Left hindlimb (tissue), 1 donor: Measurements from ENCODE around the gene TRIM64.
"Not testable (repeated sequence)": the region's sequence is repeated elsewhere in the genome, so short reads cannot be mapped to it uniquely, and the experiment has no call there.

Source experiments
- DNase-seq: peaks from one replicate; pipeline ENCODE4 v3.0.0-alpha.2; 2018

Gene TRIM64

DNA sequence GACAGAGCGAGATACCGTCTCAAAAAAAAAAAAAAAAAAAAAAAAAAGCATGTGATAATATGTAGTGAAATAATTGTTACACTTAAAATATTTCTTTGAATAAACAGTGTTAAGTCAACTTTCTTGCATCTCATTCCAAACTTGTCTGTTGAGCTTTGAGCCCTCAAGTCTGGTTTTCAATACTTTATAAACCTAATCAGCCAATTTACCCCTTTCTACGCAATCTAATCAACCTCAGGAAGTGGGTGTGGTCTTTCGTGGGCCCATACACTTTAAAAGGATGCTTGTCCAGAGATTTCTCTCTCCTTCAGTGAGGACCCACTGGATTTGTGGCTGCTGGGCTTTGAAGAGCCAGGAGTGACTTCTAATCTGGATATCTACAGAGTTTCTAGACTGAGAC is at the start of gene TRIM64:
TRIM64 (plus strand) TSS at position 301 of the 400 bp plus-strand sequence. CDS start 2,467 bp downstream, outside the sequence.
- DNase-seq = not testable (repeated sequence)

DNA sequence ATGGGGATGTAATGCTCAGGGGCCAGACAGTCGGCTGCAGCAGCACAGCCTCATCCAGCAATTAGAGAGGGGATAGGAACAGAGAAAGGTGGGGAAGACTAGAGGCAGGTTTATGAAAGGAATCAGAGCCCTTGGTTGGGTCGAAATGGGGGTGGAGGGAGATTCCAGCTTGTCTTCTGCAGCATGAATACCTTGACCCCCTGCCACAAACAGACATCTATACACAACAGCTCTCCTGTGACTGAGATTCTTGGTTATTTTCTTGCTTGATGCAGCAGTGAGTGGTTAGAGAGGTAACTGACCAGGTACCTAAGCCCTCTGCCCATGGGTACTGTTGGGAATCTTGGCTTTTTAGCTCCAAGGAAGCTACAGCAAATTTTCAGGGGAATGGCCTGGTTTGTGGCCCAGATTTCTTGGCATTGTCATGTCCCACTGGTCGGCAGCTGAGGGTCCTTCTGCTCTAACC is 43.6 kb upstream of the TRIM64 start, which contains the start of gene TRIM49D1:
TRIM49D1 (minus strand) TSS at position 51 of the 466 bp plus-strand sequence. CDS start 4,535 bp downstream, outside the sequence.
- no peak for DNase-seq

DNA sequence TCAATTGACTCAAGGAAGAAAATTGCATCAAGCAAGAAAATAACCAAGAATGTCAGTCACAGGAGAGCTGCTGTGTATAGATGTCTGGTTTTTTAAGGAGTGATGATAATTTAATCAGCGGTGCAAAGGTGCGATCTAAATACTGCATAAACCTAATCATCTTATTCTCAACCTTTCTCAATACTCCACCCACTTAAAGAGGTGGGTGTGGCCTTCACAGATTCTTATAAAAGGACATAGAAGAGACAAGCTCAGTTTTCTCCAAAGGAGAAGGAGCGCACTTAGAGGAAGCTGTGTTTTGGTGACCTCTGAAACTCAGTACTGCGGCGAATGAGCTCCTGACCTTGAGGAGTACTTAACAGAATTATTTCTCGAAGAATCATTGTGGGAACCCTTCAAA is 42.1 kb upstream of the TRIM64 start, which contains the start of gene TRIM49D2:
TRIM49D2 (plus strand) TSS at position 301 of the 400 bp plus-strand sequence. CDS start 2,698 bp downstream, outside the sequence.
- DNase-seq = not testable (repeated sequence)

- DNase-seq = not testable (repeated sequence)
Observed at GRCh38 chr11:89960833-89961232, 5.0 kb upstream of the TRIM64 start.
